Measurements from ENCODE around the gene RIPOR1.

GRCh38 chr16:67593701-67594100 is 65.1 kb downstream of the RIPOR1 start:
- TF ChIP-seq, protein P1, sequence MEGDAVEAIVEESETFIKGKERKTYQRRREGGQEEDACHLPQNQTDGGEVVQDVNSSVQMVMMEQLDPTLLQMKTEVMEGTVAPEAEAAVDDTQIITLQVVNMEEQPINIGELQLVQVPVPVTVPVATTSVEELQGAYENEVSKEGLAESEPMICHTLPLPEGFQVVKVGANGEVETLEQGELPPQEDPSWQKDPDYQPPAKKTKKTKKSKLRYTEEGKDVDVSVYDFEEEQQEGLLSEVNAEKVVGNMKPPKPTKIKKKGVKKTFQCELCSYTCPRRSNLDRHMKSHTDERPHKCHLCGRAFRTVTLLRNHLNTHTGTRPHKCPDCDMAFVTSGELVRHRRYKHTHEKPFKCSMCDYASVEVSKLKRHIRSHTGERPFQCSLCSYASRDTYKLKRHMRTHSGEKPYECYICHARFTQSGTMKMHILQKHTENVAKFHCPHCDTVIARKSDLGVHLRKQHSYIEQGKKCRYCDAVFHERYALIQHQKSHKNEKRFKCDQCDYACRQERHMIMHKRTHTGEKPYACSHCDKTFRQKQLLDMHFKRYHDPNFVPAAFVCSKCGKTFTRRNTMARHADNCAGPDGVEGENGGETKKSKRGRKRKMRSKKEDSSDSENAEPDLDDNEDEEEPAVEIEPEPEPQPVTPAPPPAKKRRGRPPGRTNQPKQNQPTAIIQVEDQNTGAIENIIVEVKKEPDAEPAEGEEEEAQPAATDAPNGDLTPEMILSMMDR (IDR thresholded peaks at IDR 0.05): no peak
- TF ChIP-seq POLR2AphosphoS5 (IDR thresholded peaks at IDR 0.05): no peak

All from suprapubic skin (tissue), 3 donors.